NCI-H1694 treated with DMSO at 0.1 percent for 48 hours (cell line): Measurements from ENCODE around the gene CD8B2.
A peak's percentile ranks its signal among the peaks of the same experiment; 100 is the strongest.
"Not testable (repeated sequence)": the region's sequence is repeated elsewhere in the genome, so short reads cannot be mapped to it uniquely, and the experiment has no call there.

Experiments
- DNase-seq: peaks from one replicate; lab custom pipeline; 2025; lab: John Stamatoyannopoulos, UW

The CD8B2 gene

DNA sequence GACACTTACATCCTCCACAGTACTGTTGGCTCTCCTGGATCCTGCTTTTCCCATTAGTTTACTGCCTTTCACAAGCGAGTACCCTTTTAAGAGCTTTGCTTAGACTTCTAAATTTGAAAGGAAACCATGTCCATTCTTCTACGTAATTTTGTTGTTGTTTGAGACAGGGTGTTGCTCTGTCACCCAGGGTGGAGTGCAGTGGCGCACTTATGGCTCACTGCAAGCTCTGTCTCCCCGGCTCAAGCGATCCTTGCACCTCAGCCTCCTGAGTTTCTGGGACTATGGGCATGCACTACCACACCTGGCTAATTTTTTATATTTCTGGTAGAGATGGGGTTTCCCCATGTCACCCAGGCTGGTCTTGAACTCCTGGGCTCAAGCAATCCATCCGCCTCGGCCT is 24.8 kb downstream of the CD8B2 start:
- not testable (repeated sequence) for DNase-seq

DNA sequence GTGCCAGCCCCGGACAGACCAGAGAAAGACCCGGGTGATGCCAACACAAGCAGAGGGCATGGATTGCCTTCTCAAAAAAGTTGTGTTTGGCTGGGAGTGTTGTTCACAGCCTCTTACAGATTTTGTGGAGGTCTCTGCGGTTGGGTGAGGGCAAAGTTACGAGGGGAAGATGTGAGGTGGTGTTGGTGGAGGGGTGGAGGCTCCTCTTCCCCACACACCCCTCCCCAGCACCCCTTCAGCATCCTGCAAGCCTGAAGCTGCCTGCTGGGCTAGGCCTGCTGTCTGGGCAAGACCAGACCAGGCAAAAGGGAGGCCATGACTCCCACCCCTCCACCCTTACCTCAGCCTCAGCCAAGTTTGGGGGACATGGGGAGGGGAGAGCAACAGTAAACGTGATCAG is 26.2 kb downstream of the CD8B2 start:
- not testable (repeated sequence) for DNase-seq

DNA sequence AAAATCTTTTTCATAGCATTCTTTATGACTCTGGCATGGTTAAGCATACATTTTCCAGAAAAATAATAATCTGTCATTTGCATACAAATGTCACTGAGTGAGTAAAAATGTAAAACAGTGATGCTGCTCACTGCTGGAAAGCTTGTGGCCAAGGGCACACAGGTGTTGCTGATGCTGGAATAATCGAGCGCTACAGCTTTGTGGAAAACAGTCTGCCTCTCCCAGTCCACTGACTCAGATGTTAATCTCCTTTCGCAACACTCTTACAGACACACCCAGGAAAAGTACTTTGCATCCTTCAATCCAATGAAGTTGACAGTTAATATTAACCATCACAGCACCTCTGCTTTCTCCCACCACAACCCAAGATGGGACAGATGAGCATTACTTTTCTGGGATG is 27.7 kb downstream of the CD8B2 start:
- DNase-seq = not testable (repeated sequence)

DNA sequence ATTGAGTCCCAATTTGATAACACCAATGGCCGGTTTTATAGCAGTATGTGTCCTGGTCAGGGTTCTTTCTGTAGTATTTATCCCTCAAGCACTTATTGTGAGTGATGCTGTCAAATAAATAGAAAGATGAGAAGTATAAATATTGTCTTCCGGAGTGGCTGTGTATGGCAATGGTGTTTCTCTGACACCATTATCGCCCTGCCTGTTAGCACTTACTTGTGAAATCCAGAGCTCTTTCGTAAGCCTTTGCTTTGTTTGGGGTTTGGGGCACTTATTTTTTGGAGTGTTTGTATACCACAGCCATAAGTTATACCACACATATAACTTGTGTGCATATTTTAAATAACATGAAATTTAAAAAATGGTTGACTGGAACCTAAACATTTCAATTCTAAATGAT is 29.3 kb downstream of the CD8B2 start:
- no peak for DNase-seq

DNA sequence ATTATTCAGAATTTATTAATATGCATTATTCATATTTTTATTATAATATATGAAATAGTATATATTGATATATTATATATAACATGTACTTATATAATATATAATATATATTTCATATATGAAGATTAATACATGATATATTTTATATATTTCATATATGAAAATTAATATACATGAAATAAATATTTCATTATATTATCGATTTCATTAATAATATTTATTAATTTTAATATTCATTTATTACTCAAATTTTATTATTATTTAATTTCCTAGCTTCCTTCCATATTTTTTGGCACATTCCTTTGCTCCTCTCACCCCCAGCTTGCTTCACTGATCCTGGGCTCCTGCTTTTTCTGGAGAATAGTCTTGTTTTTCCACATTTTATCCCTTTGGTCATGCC is 29.7 kb downstream of the CD8B2 start:
- no peak for DNase-seq

DNA sequence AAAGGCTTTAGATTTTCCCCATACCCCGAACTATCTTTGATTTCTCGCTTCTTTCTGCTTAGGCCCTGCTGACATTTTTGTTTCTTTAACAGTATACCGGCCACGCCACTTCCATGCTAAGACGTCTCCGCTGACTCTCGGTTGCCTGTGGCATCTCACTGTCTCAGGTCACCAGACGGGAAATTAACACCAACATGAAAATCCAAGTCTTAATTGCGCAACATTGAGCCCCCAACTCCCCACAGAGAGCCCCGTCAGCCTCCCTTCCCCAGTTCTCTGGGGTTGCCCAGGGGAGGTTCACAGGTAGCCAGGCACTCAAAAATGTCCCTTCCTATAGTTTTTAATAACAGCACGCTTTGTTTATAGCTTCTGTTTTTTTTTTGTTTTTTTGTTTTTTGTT is 30.2 kb downstream of the CD8B2 start:
- no peak for DNase-seq

DNA sequence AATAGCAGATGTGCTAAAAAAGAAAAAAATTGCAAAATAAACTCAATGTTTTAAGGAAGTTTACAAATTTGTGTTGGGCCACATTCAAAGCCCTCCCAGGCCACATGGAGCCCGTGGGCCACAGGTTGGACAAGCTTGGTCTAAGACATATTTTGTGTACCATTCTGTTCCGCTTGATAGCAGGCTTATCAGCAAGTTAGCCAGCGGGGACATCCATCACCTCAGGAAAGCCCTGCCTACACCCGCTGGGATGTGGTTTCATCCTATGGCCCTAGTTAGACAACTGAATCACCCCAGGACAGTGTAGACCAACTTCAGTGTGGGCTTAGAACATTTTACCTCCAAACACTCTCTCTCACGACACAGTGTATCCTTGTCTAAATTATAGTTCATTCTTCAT is 32.6 kb downstream of the CD8B2 start:
- DNase-seq = no peak

DNA sequence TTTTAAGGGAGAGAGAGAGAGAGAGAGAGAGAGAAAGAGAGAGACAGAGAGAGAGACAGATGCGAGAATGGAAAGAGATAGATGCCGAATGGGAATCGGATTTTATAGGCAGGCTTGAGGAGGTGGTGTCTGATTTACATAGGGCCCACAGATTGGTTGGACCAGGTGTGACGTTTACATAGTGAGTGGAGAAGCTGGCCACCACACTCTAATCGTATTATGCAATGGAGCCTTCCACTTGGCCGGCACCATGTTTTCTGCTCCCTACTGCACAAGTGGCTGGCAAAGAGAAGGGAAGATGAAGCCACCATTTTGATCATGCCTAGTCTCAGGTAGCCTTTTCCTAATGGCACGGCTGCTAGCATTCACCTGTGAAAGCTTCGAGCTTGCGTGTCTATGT is 33.9 kb downstream of the CD8B2 start:
- no peak for DNase-seq

DNA sequence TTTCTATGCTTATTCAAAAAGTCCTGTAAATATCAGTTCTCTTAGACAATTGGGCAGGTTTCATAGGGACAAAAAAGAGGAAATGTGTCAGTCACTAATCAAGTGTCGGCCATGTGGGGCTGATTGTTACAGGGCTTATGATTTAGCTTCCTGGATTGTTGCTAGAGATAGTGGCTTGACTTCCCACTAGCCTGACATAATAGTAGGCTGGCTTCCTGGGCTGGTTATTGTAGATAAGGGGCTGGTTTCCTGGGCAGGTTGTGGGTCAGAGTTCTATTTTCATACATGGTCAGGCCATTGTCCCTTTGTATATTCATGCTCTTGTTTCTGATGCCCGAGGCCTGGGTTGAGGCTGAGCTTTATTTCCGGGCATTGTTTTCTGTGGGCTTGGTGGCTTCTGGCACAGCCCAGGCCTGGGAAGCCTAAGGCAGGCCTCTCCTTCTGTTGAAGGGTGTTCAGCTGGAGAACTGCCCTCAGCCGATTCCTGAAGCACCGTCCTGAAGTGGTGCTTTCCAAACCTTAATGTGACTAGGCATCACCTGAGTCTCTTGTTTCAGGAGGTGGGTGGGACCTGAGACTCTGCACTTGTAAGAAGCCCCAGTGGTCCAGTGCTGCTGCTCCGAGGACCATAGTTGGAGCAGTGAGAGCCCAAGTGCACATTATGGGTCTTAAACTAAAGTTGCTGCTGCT is 37.0 kb downstream of the CD8B2 start:
- DNase-seq = no peak

DNA sequence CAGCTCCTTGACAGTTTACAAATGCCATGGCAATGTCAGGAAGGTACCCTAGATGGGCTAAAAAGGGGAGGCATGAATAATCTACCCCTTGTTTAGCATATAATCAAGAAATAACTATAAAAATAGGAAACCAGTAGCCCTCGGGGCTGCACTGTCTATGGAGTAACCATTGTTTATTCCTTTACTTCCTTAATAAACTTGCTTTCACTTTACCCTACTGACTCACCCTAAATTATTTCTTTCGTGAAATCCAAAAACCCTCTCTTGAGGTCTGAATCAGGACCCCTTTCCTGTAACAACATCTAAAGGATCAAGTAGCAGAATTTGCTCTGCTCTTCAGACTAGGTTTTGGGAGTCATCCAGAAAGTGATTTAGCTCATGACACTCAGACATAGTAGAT is 43.7 kb downstream of the CD8B2 start:
- no peak for DNase-seq

DNA sequence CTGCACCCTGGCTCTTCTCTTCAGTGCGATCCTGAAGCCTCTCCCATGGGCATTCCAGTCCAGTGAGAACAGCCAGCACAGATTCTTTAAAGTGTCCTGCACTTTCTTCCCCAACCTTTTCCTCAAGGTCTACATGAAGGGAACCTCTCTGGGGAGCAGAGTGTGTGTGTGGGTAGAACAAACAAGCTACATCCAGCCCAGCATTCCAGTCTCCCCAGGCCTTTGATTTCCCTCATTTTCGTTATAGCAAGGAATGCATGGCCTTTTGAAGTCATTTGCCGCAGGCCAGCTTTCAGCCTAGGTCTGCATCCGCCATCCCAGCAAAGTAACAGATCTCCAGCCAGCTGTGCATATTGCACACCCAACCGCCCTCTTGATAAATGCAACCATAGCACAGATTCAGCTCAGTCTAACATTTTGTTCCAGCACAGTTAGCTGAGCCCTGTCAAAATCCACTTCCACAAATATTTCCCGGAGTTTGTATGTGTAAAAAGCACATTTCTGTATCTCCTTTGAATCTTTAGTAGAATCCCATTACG is 44.6 kb downstream of the CD8B2 start:
- DNase-seq = no peak

DNA sequence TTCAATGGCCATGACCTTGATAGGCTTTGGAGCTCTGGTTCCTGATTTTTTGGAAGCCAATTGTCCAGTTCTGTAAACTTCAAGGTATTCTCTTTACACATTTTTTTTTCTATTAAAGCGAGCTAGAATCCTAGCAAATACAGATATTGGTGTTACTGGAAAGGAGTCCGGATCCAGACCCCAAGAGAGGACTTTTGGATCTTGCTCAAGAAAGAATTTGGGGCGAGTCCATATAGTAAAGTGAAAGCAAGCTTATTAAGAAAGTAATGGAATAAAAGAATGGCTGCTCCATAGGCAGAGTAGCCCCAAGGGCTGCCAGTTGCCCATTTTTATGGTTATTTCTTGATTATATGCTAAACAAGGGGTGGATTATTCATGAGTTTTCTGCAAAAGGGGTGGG is 45.1 kb downstream of the CD8B2 start:
- no peak for DNase-seq

DNA sequence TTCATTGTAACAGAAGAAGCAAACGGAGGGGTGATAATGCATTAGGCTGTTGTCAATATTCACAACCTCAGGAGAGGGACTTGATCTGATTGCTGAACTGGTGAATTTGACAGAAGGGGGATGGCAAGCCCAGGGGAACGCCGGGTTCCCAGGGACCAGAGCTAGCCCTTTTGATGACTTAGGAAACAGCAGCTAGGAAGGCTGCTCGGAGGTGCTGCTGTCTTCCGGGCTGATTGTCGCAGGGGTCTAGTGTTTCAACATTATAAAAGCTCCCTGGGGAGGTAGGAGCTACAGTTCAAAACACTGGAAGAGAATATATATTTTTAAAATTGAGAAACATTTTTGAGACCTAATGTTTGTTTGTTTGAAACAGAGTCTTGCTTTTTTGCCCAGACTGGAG is 47.3 kb downstream of the CD8B2 start:
- no peak for DNase-seq

DNA sequence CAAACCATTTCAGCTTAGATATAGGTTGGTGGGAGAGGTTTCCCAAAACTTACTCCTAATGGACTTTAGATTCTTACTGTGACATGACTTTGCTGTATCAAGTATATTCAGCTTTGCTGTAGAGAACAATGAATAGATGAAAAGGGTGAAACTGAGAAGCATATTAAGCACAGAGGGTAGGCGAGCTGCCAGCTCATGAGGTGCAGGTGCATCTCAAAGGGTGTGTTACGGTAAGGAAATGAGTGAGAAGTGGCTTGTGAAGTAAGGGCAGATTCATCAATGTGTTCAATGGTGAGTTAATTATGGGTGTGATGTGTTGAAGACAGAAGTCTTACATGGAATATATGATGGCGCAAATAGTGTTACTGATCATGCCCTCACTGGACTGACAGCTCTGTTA is 49.3 kb downstream of the CD8B2 start:
- DNase-seq = no peak

DNA sequence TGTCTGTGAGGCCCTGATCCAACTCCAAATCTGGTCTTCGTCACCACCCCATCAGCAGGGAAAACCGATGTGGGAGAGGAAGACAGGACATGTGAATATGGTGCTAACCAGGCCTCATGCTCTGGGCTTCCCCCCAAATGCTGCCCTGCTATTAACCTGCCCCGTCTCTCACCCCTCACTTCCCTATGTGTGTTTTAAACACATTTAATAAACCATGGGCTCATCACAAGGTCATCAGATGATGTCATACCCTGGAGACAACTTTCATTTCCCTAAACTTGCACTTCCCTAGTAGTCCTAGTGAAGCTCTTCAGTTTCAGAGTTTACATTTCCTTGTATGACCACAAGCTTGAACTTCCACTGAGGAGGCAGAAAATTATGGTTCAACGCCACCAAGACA is 49.9 kb downstream of the CD8B2 start:
- DNase-seq = no peak

DNA sequence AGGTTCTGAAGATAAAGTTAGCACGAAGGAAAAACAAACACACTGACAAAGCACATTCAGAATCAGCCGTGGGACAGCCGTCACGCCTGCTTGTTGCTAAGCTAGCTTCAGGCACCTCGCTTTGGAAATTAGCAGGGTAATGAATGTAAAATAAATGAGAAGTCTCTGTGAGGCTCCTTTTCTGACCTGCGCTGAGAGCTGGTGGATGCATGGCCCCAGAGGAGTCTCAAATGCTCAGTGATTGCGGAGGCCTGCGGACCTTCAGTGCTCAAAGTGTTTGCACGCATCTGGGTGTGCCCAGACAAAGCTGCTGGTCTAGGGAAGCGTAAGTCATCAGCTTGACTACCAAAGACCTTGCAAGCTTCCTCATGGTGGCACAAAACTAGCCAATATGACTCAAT is 50.6 kb downstream of the CD8B2 start:
- no peak for DNase-seq

DNA sequence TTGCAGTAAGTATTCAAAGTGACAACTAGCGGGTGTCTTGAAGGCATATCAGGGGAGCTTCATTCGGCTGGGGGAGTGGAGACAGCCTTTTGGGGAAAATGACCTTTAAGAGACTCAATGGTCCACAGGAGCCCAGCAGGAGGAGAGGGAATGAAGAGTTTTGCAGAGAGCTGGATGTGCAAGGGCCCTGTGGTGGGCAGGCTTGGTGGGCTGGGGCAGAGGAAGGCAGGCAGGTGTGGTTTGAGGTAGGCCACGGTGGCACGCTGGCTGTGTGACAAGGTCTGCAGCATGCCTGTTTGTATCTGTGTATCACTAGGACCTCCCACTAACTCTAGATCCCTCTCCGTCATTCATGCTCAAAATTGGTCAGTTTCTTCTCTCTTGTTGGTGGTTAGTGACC is 53.7 kb downstream of the CD8B2 start:
- DNase-seq = no peak

DNA sequence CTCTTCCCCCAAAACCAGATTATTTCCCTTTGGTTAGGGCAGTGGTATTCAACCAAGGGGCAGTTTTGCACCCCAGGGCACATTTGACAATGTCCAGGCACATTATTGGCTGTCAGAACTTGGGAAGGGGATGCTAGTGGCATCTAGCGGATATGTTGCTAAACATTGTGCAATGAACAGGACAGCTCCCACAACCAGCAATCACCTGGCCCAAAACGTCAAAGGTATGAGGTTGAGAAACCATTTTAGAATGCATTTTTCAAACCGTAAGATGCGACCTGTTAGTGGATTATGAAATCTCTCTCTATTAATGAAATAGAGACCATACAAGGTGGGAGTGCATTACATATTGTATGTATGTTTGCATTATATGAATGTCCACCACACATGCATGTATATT is 54.2 kb downstream of the CD8B2 start:
- DNase-seq = no peak

DNA sequence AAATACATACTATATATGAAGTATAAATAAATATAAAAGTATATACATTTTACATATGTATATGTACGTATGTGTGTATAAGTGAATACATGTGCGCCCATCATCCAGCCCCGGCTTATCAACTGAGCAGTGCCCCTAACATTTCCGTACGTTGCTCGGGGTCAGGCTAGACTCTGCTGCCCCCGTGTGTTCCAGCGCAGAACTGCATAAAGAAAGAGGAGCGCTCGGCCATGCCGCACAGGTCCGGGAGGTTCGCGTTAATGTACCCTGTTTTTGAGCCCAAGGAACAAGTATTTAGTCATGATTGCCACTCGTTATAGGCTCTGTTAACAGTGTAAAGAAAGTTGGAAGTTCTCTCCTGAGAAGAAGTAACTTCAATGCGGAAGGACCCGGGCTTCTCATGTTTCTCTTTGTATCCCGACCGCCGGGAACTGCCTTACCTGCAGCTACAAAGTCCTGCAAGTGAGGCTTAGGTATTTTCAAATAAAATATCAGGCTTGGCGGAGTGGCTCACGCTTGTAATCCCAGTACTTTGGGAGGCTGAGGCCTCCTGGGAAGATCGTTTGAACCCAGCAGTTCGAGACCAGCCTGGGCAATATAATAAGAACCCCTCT is 55.7 kb downstream of the CD8B2 start:
- DNase-seq = peak; percentile 68

DNA sequence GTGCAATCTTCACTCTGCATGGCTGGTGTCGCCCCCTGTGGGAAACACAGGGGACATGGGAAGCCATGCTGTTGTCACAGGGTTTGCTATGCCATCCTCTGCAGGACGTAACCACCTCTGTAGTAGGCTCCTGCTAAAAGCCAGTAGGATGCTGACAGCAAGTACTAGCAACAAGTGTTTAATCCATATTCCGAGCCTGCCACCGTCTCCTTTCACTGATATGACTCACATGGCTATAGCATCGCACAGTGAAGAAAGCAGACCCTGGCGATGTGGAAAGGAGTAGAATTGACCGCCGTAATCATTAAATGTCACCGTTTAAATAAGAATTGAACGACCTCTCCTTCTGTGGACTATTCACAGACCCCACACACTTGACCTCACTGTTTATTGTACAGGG is 57.8 kb downstream of the CD8B2 start:
- DNase-seq = no peak

DNA sequence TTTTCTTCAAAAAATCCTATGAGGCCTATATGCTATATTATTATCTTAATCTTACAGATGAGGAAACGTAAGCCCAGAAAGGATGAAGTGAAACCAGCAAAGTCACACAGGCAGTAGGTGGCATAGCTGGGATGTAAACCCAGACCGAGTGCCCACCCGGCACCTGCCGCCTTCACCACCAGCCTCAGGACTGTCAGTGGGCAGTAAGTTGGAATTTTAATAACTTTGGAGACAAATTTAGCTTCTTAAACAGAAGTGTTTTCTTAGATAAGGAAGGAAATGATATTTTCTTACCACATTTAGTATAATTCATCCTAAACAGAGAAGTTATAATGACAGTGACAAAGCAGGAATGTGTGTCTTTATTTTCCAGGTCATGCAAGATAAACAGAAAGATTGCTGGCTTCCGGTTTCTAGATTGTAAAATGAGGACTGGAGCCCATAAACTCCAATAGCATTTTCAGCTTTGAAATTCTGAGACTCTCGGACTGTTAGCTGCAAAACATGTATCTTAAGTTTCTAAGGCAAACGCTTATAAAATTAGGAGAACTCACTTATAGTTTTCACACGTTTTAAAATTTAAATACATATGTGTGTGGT is 59.3 kb downstream of the CD8B2 start:
- no peak for DNase-seq

DNA sequence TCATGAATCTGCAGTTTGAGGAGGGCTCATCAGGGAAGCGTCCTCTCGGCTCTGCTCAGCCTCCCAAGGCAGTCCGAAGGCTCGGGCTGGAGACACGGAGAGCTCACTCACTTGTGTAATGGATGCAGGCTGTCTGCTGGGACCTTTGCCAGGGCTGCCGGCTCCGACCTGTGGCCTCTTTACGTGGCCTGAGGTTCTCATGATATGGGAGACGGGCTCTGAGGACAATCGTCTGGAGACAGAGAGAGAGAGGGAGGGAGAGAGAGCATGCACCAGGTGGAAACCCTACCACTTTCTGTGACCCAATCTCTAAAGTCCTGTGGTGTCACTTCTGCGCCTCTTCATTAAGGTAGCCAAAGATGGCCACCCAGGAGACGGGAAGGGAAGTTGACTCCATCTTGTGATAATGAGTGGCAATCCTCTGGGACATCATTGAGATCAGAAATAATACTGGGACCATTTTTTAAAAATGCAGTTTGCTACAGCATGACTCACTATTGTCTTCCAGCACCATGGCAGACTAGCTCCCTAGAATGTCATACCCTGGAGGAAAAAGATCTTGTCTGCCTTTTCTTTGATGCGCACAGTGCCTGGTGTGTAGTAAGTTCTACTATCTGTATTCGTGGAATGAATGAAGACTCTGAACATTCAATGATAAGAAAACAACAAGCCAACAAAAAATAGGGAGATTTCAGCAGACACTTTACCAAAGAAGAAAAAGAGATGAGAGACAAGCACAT is 60.2 kb downstream of the CD8B2 start:
- no peak for DNase-seq
